Subcutaneous adipose tissue (tissue), 4 donors: ENCODE results near the gene SSBP4. TPM values are rescaled to one million over a fixed set of nuclear protein-coding genes. Genes with fewer than 3 reads are reported as not detected.

Experiments used
- CTCF ChIP-seq: fragments of 450-650 bp; IDR thresholded peaks from one replicate; pipeline ENCODE4 v1.5.1; 2016; ENCODE audit warnings: low read depth, mild to moderate bottlenecking, control low read depth, antibody characterized with exemption, moderate library complexity
- total RNA-seq, 4 donors: library from RNA; depleted of rRNA; stranded (reverse); fragments of >200 nt; gene quantifications; one replicate each; pipeline ENCODE4 v1.1.0, GENCODE V29; 2016

The SSBP4 gene
- total RNA-seq, 4 donors from 2014 or later, result 19.8 to 32.0 (median 23.1) TPM

GRCh38 chr19:18419699-18420460, 682 bp downstream of the SSBP4 start:
- no peak for TF ChIP-seq CTCF

- no peak for TF ChIP-seq CTCF
These were observed 1.7 kb downstream of the SSBP4 start for GRCh38 chr19:18420930-18421329.

- TF ChIP-seq CTCF, result no peak
These were observed 2.3 kb downstream of the SSBP4 start for GRCh38 chr19:18421371-18421959.

DNA sequence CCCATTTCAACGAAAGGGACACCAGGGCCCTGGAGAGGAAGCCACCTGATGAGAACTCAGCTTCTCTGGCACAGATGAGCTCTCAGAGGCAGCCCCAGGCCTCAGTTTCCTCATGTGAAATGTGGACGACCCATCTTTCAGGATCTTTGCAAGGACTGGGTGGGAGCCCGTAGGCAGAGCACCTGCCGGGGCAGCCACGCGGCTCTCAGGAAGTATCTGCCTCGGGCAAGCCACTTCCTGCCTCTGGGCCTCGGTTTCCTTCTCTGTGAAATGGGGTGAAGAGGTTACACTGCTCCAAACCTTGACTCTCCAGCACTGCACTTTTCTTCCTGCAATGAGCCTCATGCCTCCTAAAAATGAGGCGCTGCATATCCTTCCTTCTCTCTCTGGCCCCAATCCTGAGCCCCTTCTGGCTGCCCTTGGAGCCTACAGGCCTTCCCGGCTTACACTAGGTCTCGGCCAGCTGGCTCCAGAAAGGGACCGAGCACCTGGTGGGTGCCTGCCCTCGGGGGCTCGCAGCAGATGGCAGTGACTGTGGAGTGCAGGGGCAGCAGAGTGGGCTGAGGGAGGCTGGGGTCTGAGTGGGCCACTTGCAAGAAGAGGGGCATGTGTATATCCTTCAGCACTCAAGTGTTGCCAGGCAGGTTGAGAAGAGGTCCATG, 3.5 kb downstream of the SSBP4 start:
- TF ChIP-seq CTCF, result no peak

GRCh38 chr19:18423258-18424020, 4.2 kb downstream of the SSBP4 start:
- TF ChIP-seq CTCF, result no peak

DNA sequence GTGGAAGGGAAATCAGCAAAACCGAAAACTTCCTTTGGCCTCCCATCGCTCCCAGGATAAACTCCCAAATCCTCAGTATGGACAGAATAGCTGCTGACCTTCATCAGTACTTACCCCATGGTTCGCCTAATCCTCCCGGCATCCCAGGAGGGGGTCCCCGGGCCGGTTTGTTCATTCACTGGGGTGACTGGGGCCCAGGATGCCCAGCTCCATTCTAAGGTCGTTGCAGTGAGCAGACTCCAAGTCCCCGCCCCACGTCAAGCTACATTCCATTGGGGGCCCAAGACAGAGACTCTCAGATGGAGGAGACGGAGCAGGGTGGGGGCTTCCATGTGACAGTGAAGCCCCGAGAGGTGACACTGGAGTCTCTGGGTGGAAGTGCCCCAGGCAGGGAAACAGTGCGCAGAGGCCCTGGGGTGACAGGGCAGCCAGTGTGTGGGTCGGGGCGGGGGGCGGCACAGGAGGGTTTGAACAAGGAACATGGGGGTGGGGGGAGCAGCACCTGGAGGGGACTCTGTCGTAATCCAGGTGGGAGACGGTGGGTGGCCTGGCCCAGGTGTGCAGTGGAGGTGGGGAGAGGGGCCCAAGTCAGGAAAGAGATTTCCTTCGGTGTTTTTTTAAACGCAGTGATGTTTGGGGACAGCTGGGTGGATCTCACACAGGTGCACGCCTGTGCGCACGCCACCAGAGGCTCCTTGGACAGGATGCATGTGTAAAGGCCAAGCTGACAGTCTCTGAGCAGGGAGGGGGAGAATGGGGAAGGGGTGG, 5.1 kb downstream of the SSBP4 start:
- TF ChIP-seq CTCF, result no peak
